ENCODE measurements around the gene SNX25. TPM values are rescaled to one million over a fixed set of nuclear protein-coding genes. Genes with fewer than 3 reads are reported as not detected.

SNX25 gene
- polyA plus RNA-seq, 1 experiment, result 11.7 TPM

- H3K4me3 ChIP-seq (ENCODE audit: low read depth, low read length), result no peak overlapping the region
- POLR2A ChIA-PET, result no interaction called here
- CTCF ChIA-PET, result interaction anchor here (1.3 kb wide), 1 partner anchor 15 kb away, joined by 3 read pairs; no protein-coding TSS in a partner anchor
- DNase-seq (ENCODE audit: low read depth), result no peak
- TF ChIP-seq CTCF (IDR thresholded peaks at IDR 0.05; ENCODE audit: insufficient read depth, low read depth, low read length), result no peak
- H3K27me3 ChIP-seq (ENCODE audit: control insufficient read depth, insufficient read depth, low read length), result no peaks in the 10 kb centered on the region
- peaks cover 7% of the 10 kb centered on the region for H3K36me3 ChIP-seq (ENCODE audit: control insufficient read depth, insufficient read depth, low read length)
Observed at GRCh38 chr4:185352202-185352601, 142.8 kb downstream of the SNX25 start.

- CTCF ChIA-PET, result interaction anchor here (1.3 kb wide), 1 partner anchor 14 kb away, joined by 3 read pairs; no protein-coding TSS in a partner anchor
- Histone ChIP-seq H3K36me3 (ENCODE audit: control insufficient read depth, insufficient read depth, low read length) (peaks cover 7% of the 10 kb centered on the region), H3K27me3 (ENCODE audit: control insufficient read depth, insufficient read depth, low read length) (no peaks in the 10 kb centered on the region), H3K4me3 (ENCODE audit: low read depth, low read length) (no peak overlapping the region)
- POLR2A ChIA-PET, result no interaction called here
- no peak for DNase-seq (ENCODE audit: low read depth)
- no peak for TF ChIP-seq CTCF (IDR thresholded peaks at IDR 0.05; ENCODE audit: insufficient read depth, low read depth, low read length)
Observed at GRCh38 chr4:185352741-185353140, 143.3 kb downstream of the SNX25 start.

- CTCF ChIA-PET, result no interaction called here
- Histone ChIP-seq H3K27me3 (ENCODE audit: control insufficient read depth, insufficient read depth, low read length) (no peaks in the 10 kb centered on the region), H3K36me3 (ENCODE audit: control insufficient read depth, insufficient read depth, low read length) (peaks cover 2% of the 10 kb centered on the region; the same call in 1 of the 2 replicates), H3K4me3 (ENCODE audit: low read depth, low read length) (no peak overlapping the region)
- TF ChIP-seq CTCF (IDR thresholded peaks at IDR 0.05; ENCODE audit: insufficient read depth, low read depth, low read length), result no peak
- POLR2A ChIA-PET, result no interaction called here
- peak; percentile 31 for DNase-seq (ENCODE audit: low read depth)
Observed at GRCh38 chr4:185357211-185357610, 147.8 kb downstream of the SNX25 start.

- H3K36me3 ChIP-seq (ENCODE audit: control insufficient read depth, insufficient read depth, low read length), result peaks cover 2% of the 10 kb centered on the region; the same call in 1 of the 2 replicates
- no peak overlapping the region for H3K4me3 ChIP-seq (ENCODE audit: low read depth, low read length)
- H3K27me3 ChIP-seq (ENCODE audit: control insufficient read depth, insufficient read depth, low read length), result no peaks in the 10 kb centered on the region
- no peak for TF ChIP-seq CTCF (IDR thresholded peaks at IDR 0.05; ENCODE audit: insufficient read depth, low read depth, low read length)
- POLR2A ChIA-PET, result interaction anchor here (0.7 kb wide), 1 partner anchor 21 kb away, joined by 3 read pairs; no protein-coding TSS in a partner anchor
- no peak for DNase-seq (ENCODE audit: low read depth)
- CTCF ChIA-PET, result no interaction called here
Observed at GRCh38 chr4:185357733-185358440, 148.5 kb downstream of the SNX25 start.

GRCh38 chr4:185358514-185358913, 149.1 kb downstream of the SNX25 start:
- TF ChIP-seq CTCF (IDR thresholded peaks at IDR 0.05; ENCODE audit: insufficient read depth, low read depth, low read length), result no peak
- Histone ChIP-seq H3K27me3 (ENCODE audit: control insufficient read depth, insufficient read depth, low read length) (no peaks in the 10 kb centered on the region), H3K4me3 (ENCODE audit: low read depth, low read length) (no peak overlapping the region), H3K36me3 (ENCODE audit: control insufficient read depth, insufficient read depth, low read length) (peaks cover 2% of the 10 kb centered on the region; the same call in 1 of the 2 replicates)
- ChIA-PET POLR2A (no interaction called here), CTCF (no interaction called here)
- peak; percentile 34 for DNase-seq (ENCODE audit: low read depth)

Measured in BJ (cell line).